Mesenchymal stem cell (in vitro differentiated cells and primary cell): ENCODE data around the gene PBX3.
"Not testable (repeated sequence)": the region's sequence is repeated elsewhere in the genome, so short reads cannot be mapped to it uniquely, and the experiment has no call there.

Experiments used
- DNase-seq: peaks from one replicate; pipeline ENCODE4 v3.0.0-alpha.2; 2013
- H2AFZ ChIP-seq: one replicate; pipeline ENCODE4 v1.6.1; 2013; ENCODE audit warnings: low read depth, mild to moderate bottlenecking, control low read depth, inconsistent platforms, low read length, moderate library complexity
- H2AK5ac ChIP-seq: 2 replicates; pipeline ENCODE4 v1.6.1; 2013; ENCODE audit warnings: low read length, moderate library complexity, mild to moderate bottlenecking, inconsistent platforms; ENCODE audit not compliant: severe bottlenecking
- H2BK120ac ChIP-seq: one replicate; pipeline ENCODE4 v1.6.1; 2013; ENCODE audit warnings: low read depth, mild to moderate bottlenecking, inconsistent platforms, low read length, moderate library complexity
- H2BK12ac ChIP-seq, 2 experiments: one replicate each; pipeline ENCODE4 v1.6.1; 2013; ENCODE audit warnings: inconsistent platforms in 2 of 2, low read length in 2 of 2, mild to moderate bottlenecking in 2 of 2, moderate library complexity in 2 of 2, control low read depth in 1 of 2
- H2BK15ac ChIP-seq: one replicate; pipeline ENCODE4 v1.6.1; 2013; ENCODE audit warnings: mild to moderate bottlenecking, low read depth, inconsistent platforms; ENCODE audit not compliant: poor library complexity, severe bottlenecking
- H2BK5ac ChIP-seq: 2 replicates; pipeline ENCODE4 v1.6.1; 2013; ENCODE audit warnings: low read depth, mild to moderate bottlenecking, low read length, control low read depth, inconsistent platforms; ENCODE audit not compliant: poor library complexity, severe bottlenecking
- H3K14ac ChIP-seq, 2 experiments: one replicate each; pipeline ENCODE4 v1.6.1; 2013; ENCODE audit warnings: inconsistent platforms in 2 of 2, low read length in 2 of 2, control low read depth in 1 of 2, mild to moderate bottlenecking in 1 of 2, moderate library complexity in 1 of 2
- H3K18ac ChIP-seq, 2 experiments: one replicate each; pipeline ENCODE4 v1.6.1; 2013; ENCODE audit warnings: inconsistent platforms in 2 of 2, low read length in 2 of 2, control low read depth in 1 of 2, low read depth in 1 of 2, mild to moderate bottlenecking in 1 of 2
- H3K23ac ChIP-seq, 2 experiments: one replicate each; pipeline ENCODE4 v1.6.1; 2013; ENCODE audit warnings: inconsistent platforms in 2 of 2, low read length in 2 of 2, mild to moderate bottlenecking in 2 of 2, moderate library complexity in 2 of 2, control low read depth in 1 of 2
- H3K27ac ChIP-seq: 2 replicates; pipeline ENCODE4 v1.5.1; 2013; ENCODE audit warnings: mild to moderate bottlenecking, moderate library complexity, low read length, control low read depth, inconsistent platforms; ENCODE audit not compliant: poor library complexity, severe bottlenecking
- H3K27me3 ChIP-seq, 2 experiments: 2 replicates each; pipeline versions ENCODE4 v1.6.1 to v1.7.0; 2013; ENCODE audit warnings: low read length in 2 of 2, mild to moderate bottlenecking in 2 of 2, moderate library complexity in 2 of 2, control low read depth in 1 of 2, inconsistent platforms in 1 of 2; ENCODE audit not compliant: control insufficient read depth in 1 of 2, insufficient read depth in 1 of 2
- H3K36me3 ChIP-seq, 2 experiments: 2 replicates each; pipeline versions ENCODE4 v1.6.1 to v1.7.0; 2013; ENCODE audit warnings: low read length in 2 of 2, control low read depth in 1 of 2, inconsistent platforms in 1 of 2, low read depth in 1 of 2, mild to moderate bottlenecking in 1 of 2; ENCODE audit not compliant: insufficient read depth in 2 of 2, control insufficient read depth in 1 of 2
- H3K4ac ChIP-seq, 2 experiments: one replicate each; pipeline ENCODE4 v1.6.1; 2013; ENCODE audit warnings: inconsistent platforms in 2 of 2, low read length in 2 of 2, mild to moderate bottlenecking in 2 of 2, moderate library complexity in 2 of 2, control low read depth in 1 of 2, low read depth in 1 of 2
- H3K4me1 ChIP-seq: 2 replicates; pipeline ENCODE4 v1.6.1; 2013; ENCODE audit warnings: low read depth, low read length, control low read depth; ENCODE audit not compliant: control insufficient read depth, insufficient read depth
- H3K4me2 ChIP-seq: 2 replicates; pipeline ENCODE4 v1.6.1; 2013; ENCODE audit warnings: low read length, mild to moderate bottlenecking, inconsistent platforms; ENCODE audit not compliant: poor library complexity, severe bottlenecking
- H3K4me3 ChIP-seq, 2 experiments: 2 replicates each; pipeline versions ENCODE4 v1.5.1 to v1.7.0; 2013; ENCODE audit warnings: low read length in 2 of 2, mild to moderate bottlenecking in 2 of 2, control low read depth in 1 of 2, low read depth in 1 of 2; ENCODE audit not compliant: insufficient read depth in 1 of 2
- H3K79me1 ChIP-seq: replicated peaks from 2 replicates; pipeline ENCODE4 v1.6.1; 2013; ENCODE audit warnings: mild to moderate bottlenecking, control low read depth, low read length, inconsistent platforms; ENCODE audit not compliant: poor library complexity, severe bottlenecking
- H3K9ac ChIP-seq: 2 replicates; pipeline ENCODE4 v1.7.0; 2013; ENCODE audit warnings: mild to moderate bottlenecking, low read length, moderate library complexity
- H3K9me3 ChIP-seq: 2 replicates; pipeline ENCODE4 v1.7.0; 2013; ENCODE audit warnings: mild to moderate bottlenecking, low read length; ENCODE audit not compliant: control insufficient read depth
- H4K8ac ChIP-seq: one replicate; pipeline ENCODE4 v1.6.1; 2013; ENCODE audit warnings: inconsistent platforms, mild to moderate bottlenecking, low read length, moderate library complexity
- H4K91ac ChIP-seq: one replicate; pipeline ENCODE4 v1.6.1; 2013; ENCODE audit warnings: mild to moderate bottlenecking, low read length, inconsistent platforms
- WGBS: methylation state at CpG from one replicate; pipeline ENCODE4 v1.1.7; 2013; ENCODE audit warnings: mixed read lengths; 5-methylcytosine and 5-hydroxymethylcytosine counted together

PBX3 gene

DNA sequence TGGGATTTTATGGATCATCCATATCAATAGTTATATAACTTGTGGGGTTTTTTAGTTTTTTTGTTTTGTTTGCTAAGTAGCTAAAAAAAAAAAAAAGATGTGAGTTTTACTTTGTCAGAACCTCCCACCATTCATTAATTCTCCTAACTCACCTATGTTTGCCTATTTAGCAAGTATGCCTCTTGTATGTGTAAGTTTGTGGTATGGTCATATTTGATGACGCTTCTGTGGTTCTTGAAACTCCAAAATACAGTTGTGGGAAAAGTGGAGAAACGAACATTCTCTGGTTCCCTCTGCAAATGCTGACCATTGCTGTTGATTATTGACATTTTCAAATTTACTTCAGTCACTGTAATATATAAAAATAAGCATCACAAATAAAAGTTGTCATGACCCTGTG, 75.7 kb downstream of the PBX3 start:
- H3K9me3 ChIP-seq, result no peaks in the 10 kb centered on the region

DNA sequence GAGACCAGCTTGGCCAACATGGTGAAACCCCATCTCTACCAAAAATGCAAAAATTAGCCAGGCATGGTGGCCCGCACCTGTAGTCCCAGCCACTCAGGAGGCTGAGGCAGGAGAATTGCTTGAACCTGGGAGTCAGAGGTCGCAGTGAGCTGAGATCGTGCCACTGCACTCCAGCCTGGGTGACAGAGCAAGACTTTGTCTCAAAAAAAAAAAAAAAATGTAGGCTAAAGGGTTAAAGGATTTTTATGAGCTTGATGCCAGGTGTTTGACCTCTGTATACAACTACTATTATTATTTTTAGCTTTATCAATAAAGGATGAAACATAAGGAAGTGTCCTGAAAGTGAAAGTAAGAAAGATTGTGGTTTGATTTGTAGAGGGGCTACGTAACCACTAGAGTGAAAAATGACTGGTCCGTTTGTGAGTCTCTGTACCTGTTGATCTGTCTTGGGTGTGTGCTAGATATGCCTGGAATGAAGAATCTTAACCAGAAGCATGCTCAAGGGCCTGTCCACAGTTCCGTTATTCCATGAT, 76.8 kb downstream of the PBX3 start:
- not testable (repeated sequence) for H3K4me2 ChIP-seq, H3K14ac ChIP-seq, H3K4me1 ChIP-seq

More for the DNA sequence above, 75.7 kb downstream of the PBX3 start:
- Histone ChIP-seq H2AFZ (no peak overlapping the region), H3K79me1 (peaks cover 6% of the 10 kb centered on the region), H3K27ac (no peak overlapping the region), H3K14ac (no peak overlapping the region), H3K4me1 (no peaks in the 10 kb centered on the region), H3K27me3 (no peaks in the 10 kb centered on the region), H3K36me3 (no peaks in the 10 kb centered on the region), H3K23ac (no peak overlapping the region), H2BK5ac (no peak overlapping the region), H3K18ac (no peak overlapping the region), H2BK15ac (no peak overlapping the region), H4K8ac (no peak overlapping the region), H2BK12ac (no peak overlapping the region), H2BK120ac (no peak overlapping the region), H3K9ac (no peak overlapping the region), H3K4ac (no peak overlapping the region), H4K91ac (no peak overlapping the region), H3K4me3 (no peak overlapping the region), H3K4me2 (no peak overlapping the region), H2AK5ac (no peak overlapping the region)
- DNase-seq, result no peak
- no CpG with 5 or more reads among the region's 2 CpGs for whole genome bisulfite sequencing

DNA sequence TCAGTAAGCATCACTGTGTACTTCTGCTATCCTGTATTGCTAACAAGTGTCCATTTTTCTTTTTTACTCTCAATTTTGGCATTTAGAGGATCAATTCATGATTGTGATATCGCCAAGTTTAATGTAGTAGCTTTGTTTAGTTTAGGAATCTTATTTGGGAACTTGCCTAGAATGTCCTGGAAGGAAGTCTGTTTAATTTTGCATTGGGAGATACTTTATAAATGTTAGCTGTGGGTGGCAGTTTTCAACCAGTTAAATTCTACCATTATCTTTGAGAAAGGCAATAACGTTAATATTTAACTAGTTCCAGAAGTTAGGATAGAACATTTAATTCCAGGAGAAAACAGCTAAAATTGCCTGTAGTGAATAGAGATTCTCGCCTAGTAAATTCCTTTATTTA, 78.6 kb downstream of the PBX3 start:
- H3K4ac ChIP-seq, result no peak overlapping the region
- no peak overlapping the region for H4K91ac ChIP-seq
- no peak overlapping the region for H2BK12ac ChIP-seq
- no peak overlapping the region for H3K14ac ChIP-seq
- no peak overlapping the region for H2AFZ ChIP-seq
- no peak overlapping the region for H4K8ac ChIP-seq
- no peaks in the 10 kb centered on the region for H3K27me3 ChIP-seq
- H3K23ac ChIP-seq, result no peak overlapping the region
- H2AK5ac ChIP-seq, result no peak overlapping the region
- H3K36me3 ChIP-seq, result no peaks in the 10 kb centered on the region
- 100% methylated on average over 1 of the region's 3 CpGs for WGBS
- H2BK5ac ChIP-seq, result no peak overlapping the region
- H3K9me3 ChIP-seq, result no peaks in the 10 kb centered on the region
- peaks cover 5% of the 10 kb centered on the region for H3K79me1 ChIP-seq
- no peak overlapping the region for H2BK15ac ChIP-seq
- no peak overlapping the region for H2BK120ac ChIP-seq
- H3K18ac ChIP-seq, result no peak overlapping the region
- no peak for DNase-seq
- H3K27ac ChIP-seq, result no peak overlapping the region
- no peak overlapping the region for H3K9ac ChIP-seq
- no peaks in the 10 kb centered on the region for H3K4me1 ChIP-seq
- H3K4me2 ChIP-seq, result no peak overlapping the region
- H3K4me3 ChIP-seq, result no peak overlapping the region

More for the DNA sequence above, 76.8 kb downstream of the PBX3 start:
- not testable (repeated sequence) for H2BK5ac ChIP-seq, H3K27ac ChIP-seq, H3K18ac ChIP-seq, H3K27me3 ChIP-seq, H2BK120ac ChIP-seq, H3K9me3 ChIP-seq, H2BK12ac ChIP-seq, H3K23ac ChIP-seq, H2AK5ac ChIP-seq, DNase-seq, H3K79me1 ChIP-seq, H3K4ac ChIP-seq, H4K91ac ChIP-seq, H3K4me3 ChIP-seq, H4K8ac ChIP-seq, H2AFZ ChIP-seq, H3K36me3 ChIP-seq, H2BK15ac ChIP-seq
- H3K9ac ChIP-seq, result peak overlapping the region; percentile 14
- WGBS, result 89% methylated on average over 4 of the region's 6 CpGs

DNA sequence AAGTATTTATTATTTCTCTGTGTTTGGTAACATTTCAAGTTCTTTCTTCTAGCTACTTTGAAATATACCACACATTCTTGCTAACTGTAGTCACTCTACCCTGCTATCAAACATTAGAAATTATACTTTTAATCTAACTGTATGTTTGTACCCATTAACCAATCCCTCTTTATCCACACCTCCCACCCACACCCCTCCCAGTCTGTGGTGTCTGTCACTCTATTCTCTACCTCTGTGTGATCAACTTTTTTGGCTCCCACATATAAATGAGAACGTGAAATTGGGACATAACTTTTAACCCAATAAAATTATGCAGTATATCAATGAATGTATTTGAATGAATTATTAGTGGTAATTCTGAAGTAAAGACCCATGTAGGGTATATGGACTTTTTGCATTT, 79.7 kb downstream of the PBX3 start:
- no peaks in the 10 kb centered on the region for H3K9me3 ChIP-seq
- H3K18ac ChIP-seq, result no peak overlapping the region
- H3K4ac ChIP-seq, result no peak overlapping the region
- H3K23ac ChIP-seq, result no peak overlapping the region
- H3K4me1 ChIP-seq, result no peaks in the 10 kb centered on the region
- H2AFZ ChIP-seq, result no peak overlapping the region
- no peak overlapping the region for H4K91ac ChIP-seq
- DNase-seq, result no peak
- H2BK12ac ChIP-seq, result no peak overlapping the region
- no peak overlapping the region for H2BK5ac ChIP-seq
- no peak overlapping the region for H2AK5ac ChIP-seq
- H3K4me3 ChIP-seq, result no peak overlapping the region
- H3K79me1 ChIP-seq, result peaks cover 5% of the 10 kb centered on the region
- H3K36me3 ChIP-seq, result no peaks in the 10 kb centered on the region
- H3K4me2 ChIP-seq, result no peak overlapping the region
- H3K27me3 ChIP-seq, result no peaks in the 10 kb centered on the region
- no peak overlapping the region for H2BK120ac ChIP-seq
- H3K9ac ChIP-seq, result no peak overlapping the region
- no peak overlapping the region for H4K8ac ChIP-seq
- no peak overlapping the region for H3K27ac ChIP-seq
- H2BK15ac ChIP-seq, result no peak overlapping the region
- H3K14ac ChIP-seq, result no peak overlapping the region
- 100% methylated on average over 1 of the region's 1 CpG for WGBS
